Endodermal cell (in vitro differentiated cells): ENCODE measurements around the gene UPK1B. TPM values are rescaled to one million over a fixed set of nuclear protein-coding genes. Genes with fewer than 3 reads are reported as not detected.

Experiments used
- DNase-seq: peaks from one replicate; pipeline ENCODE4 v3.0.0-alpha.2; 2017
- H3K27ac ChIP-seq: 2 replicates; pipeline ENCODE4 v1.5.1; 2013; ENCODE audit warnings: mild to moderate bottlenecking, low read depth, low read length, moderate library complexity
- H3K27me3 ChIP-seq: 2 replicates; pipeline ENCODE4 v1.6.1; 2013; ENCODE audit warnings: mild to moderate bottlenecking, low read length, moderate library complexity; ENCODE audit not compliant: insufficient read depth, control insufficient read depth, poor library complexity, severe bottlenecking
- H3K36me3 ChIP-seq: 2 replicates; pipeline ENCODE4 v1.7.0; 2013; ENCODE audit warnings: mild to moderate bottlenecking, low read length, moderate library complexity; ENCODE audit not compliant: control insufficient read depth, insufficient read depth
- H3K4me1 ChIP-seq: one replicate; pipeline ENCODE4 v1.7.0; 2013; ENCODE audit warnings: low read length; ENCODE audit not compliant: control insufficient read depth, insufficient read depth
- H3K4me3 ChIP-seq: 2 replicates; pipeline ENCODE4 v1.5.1; 2013; ENCODE audit warnings: mild to moderate bottlenecking, low read length, moderate library complexity
- H3K9ac ChIP-seq: 2 replicates; pipeline ENCODE4 v1.6.1; 2013; ENCODE audit warnings: mild to moderate bottlenecking, low read length, moderate library complexity; ENCODE audit not compliant: poor library complexity, severe bottlenecking; ENCODE audit errors: extremely low read depth
- H3K9me3 ChIP-seq: 2 replicates; pipeline ENCODE4 v1.6.1; 2013; ENCODE audit warnings: mild to moderate bottlenecking, low read length, moderate library complexity; ENCODE audit not compliant: control insufficient read depth
- H3K27ac Mint-ChIP-seq: 2 replicates; pipeline ENCODE4 v1.8.0; 2020; ENCODE audit warnings: mixed read lengths
- H3K27me3 Mint-ChIP-seq: 2 replicates; pipeline ENCODE4 v1.8.0; 2021; ENCODE audit warnings: mild to moderate bottlenecking, mixed read lengths; ENCODE audit not compliant: insufficient read depth
- H3K36me3 Mint-ChIP-seq: 2 replicates; pipeline ENCODE4 v1.8.0; 2020; ENCODE audit warnings: low read depth, mixed read lengths
- H3K4me1 Mint-ChIP-seq: 2 replicates; pipeline ENCODE4 v1.8.0; 2020; ENCODE audit warnings: mixed read lengths
- H3K4me3 Mint-ChIP-seq: 2 replicates; pipeline ENCODE4 v1.8.0; 2020; ENCODE audit warnings: mild to moderate bottlenecking, moderate library complexity, mixed read lengths
- H3K9me3 Mint-ChIP-seq: 2 replicates; pipeline ENCODE4 v1.8.0; 2020; ENCODE audit warnings: mild to moderate bottlenecking, mixed read lengths
- CTCF ChIP-seq: fragments of 200-600 bp; sonication (generic); conservative IDR thresholded peaks from 2 replicates; pipeline ENCODE4 v1.5.0; 2021; ENCODE audit warnings: antibody characterized with exemption, mild to moderate bottlenecking
- WGBS, 2 experiments: methylation state at CpG; one replicate each; pipeline versions ENCODE4 v1.1.5 to v1.1.7; 2013; ENCODE audit warnings: missing lambda C conversion rate in 2 of 2, mixed read lengths in 1 of 2; ENCODE audit not compliant: insufficient coverage in 1 of 2, insufficient read length in 1 of 2; 5-methylcytosine and 5-hydroxymethylcytosine counted together
- total RNA-seq, 2 donors: library from RNA; stranded (reverse); fragmentation: NEBNext Ultra II Directional in 1 of 2; extraction: Animal tissue kit (Norgen Biotek cat#: 25700) in 1 of 2; gene quantifications; 2 replicates in 1 of 2; 3 replicates in 1 of 2; pipeline ENCODE4 v1.2.1, GENCODE V29; 2021

Gene UPK1B
- total RNA-seq, 2 donors from 2014 or later, result 4.9 to 11.3 TPM

DNA sequence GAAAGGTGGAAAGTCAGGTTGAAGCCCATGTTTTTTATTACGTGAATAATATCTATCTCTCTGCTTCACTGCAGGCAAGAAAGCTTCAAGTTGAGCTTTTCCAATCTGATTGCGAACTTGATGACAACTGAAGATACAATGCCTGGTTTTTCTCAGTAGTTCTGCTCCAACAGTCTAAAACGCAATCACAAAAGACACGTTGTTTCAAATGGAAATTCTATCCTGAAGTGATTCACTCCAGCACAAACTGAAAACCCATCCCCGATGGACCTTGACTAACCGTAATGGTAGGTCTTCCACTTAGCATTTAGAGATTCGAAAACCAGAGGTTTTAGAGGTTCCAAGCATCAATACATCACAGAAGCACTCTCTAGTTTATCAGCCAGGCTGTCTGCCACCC lies 56.7 kb downstream of the UPK1B start:
- Mint-ChIP-seq H3K27me3 (no peaks in the 10 kb centered on the region), H3K4me3 (no peak overlapping the region), H3K4me1 (peaks cover 8% of the 10 kb centered on the region), H3K9me3 (no peaks in the 10 kb centered on the region), H3K27ac (no peak overlapping the region), H3K36me3 (peaks cover 85% of the 10 kb centered on the region)
- no peaks in the 10 kb centered on the region for H3K9me3 ChIP-seq
- H3K4me3 ChIP-seq, result no peak overlapping the region
- peaks cover 94% of the 10 kb centered on the region for H3K36me3 ChIP-seq
- WGBS, 2 experiments, result 96 to 98% methylated on average over 6 to 7 of the region's 7 CpGs
- no peak overlapping the region for H3K9ac ChIP-seq
- no peaks in the 10 kb centered on the region for H3K27me3 ChIP-seq
- H3K4me1 ChIP-seq, result no peaks in the 10 kb centered on the region
- no peak for TF ChIP-seq CTCF
- DNase-seq, result no peak
- no peak overlapping the region for H3K27ac ChIP-seq

GRCh38 chr3:119230745-119231144 lies 57.3 kb downstream of the UPK1B start:
- no peak overlapping the region for H3K27ac Mint-ChIP-seq
- no peak for DNase-seq

GRCh38 chr3:119234610-119235009 lies 61.2 kb downstream of the UPK1B start:
- Mint-ChIP-seq H3K4me3 (no peak overlapping the region), H3K4me1 (peaks cover 5% of the 10 kb centered on the region), H3K36me3 (peaks cover 74% of the 10 kb centered on the region), H3K27ac (no peak overlapping the region), H3K9me3 (no peaks in the 10 kb centered on the region), H3K27me3 (no peaks in the 10 kb centered on the region)
- Histone ChIP-seq H3K9me3 (no peaks in the 10 kb centered on the region), H3K9ac (no peak overlapping the region), H3K4me1 (no peaks in the 10 kb centered on the region), H3K4me3 (no peak overlapping the region), H3K27me3 (no peaks in the 10 kb centered on the region), H3K36me3 (peaks cover 79% of the 10 kb centered on the region), H3K27ac (no peak overlapping the region)
- no peak for DNase-seq
- no peak for TF ChIP-seq CTCF
- WGBS, 2 experiments, result 80 to 100% methylated on average over 1 of the region's 1 CpG

More at GRCh38 chr3:119230745-119231144, 57.3 kb downstream of the UPK1B start:
- Histone ChIP-seq H3K36me3 (peaks cover 96% of the 10 kb centered on the region), H3K27ac (no peak overlapping the region), H3K27me3 (no peaks in the 10 kb centered on the region), H3K4me3 (no peak overlapping the region), H3K9ac (no peak overlapping the region), H3K4me1 (no peaks in the 10 kb centered on the region), H3K9me3 (no peaks in the 10 kb centered on the region)
- H3K4me3 Mint-ChIP-seq, result no peak overlapping the region
- TF ChIP-seq CTCF, result no peak
- H3K4me1 Mint-ChIP-seq, result peaks cover 8% of the 10 kb centered on the region
- H3K27me3 Mint-ChIP-seq, result no peaks in the 10 kb centered on the region
- peaks cover 89% of the 10 kb centered on the region for H3K36me3 Mint-ChIP-seq
- H3K9me3 Mint-ChIP-seq, result no peaks in the 10 kb centered on the region
